A549 (cell line): ENCODE results near the gene MYBPC1.

Source experiments
- CBX2 ChIP-seq: fragments of 200-600 bp; sonication (generic); IDR thresholded peaks from 2 replicates; pipeline ENCODE4 v1.6.1; 2016; ENCODE audit warnings: low read depth, mild to moderate bottlenecking, borderline replicate concordance
- CTCF ChIP-seq: fragments of >200 bp; sonication (Bioruptor Twin); formaldehyde crosslinking; IDR thresholded peaks from 3 replicates; pipeline ENCODE4 v1.5.1; 2016
- MAZ ChIP-seq: fragments of 150-350 bp; IDR thresholded peaks from 2 replicates; pipeline ENCODE4 v1.6.1; 2014; ENCODE audit warnings: antibody characterized with exemption, low read depth, low read length, borderline replicate concordance
- RFX5 ChIP-seq: fragments of 450-650 bp; IDR thresholded peaks from 2 replicates; pipeline ENCODE4 v1.7.1; 2014; ENCODE audit warnings: antibody characterized with exemption, mild to moderate bottlenecking, moderate library complexity

GRCh38 chr12:101620762-101621133 lies 26.0 kb downstream of the MYBPC1 start:
- TF ChIP-seq MAZ (no peak), CTCF (no peak), RFX5 (no peak), CBX2 (no peak)
